K562 (cell line): ENCODE results near the gene JPT2. TPM values are rescaled to one million over a fixed set of nuclear protein-coding genes. Genes with fewer than 3 reads are reported as not detected.

ENCODE experiments used
- CCNT2 ChIP-seq: IDR thresholded peaks from 2 replicates; pipeline ENCODE4 v1.6.1; 2011; ENCODE audit warnings: borderline replicate concordance, low read depth, mild to moderate bottlenecking, moderate library complexity, mixed read lengths, low read length; ENCODE audit not compliant: insufficient read length; ENCODE audit errors: extremely low read depth
- DACH1 ChIP-seq: fragments of 450-650 bp; IDR thresholded peaks from 2 replicates; pipeline ENCODE4 v1.6.1; 2018; ENCODE audit not compliant: partially characterized antibody
- JUNB ChIP-seq: fragments of 450-650 bp; formaldehyde crosslinking; conservative IDR thresholded peaks from 2 replicates; pipeline ENCODE4 v1.4.0; 2020; ENCODE audit warnings: mild to moderate bottlenecking
- LEF1 ChIP-seq: fragments of 450-650 bp; IDR thresholded peaks from 2 replicates; pipeline ENCODE4 v1.6.1; 2016; ENCODE audit warnings: mild to moderate bottlenecking
- MTF1 ChIP-seq: fragments of 250-450 bp; sonication (Bioruptor Pico); IDR thresholded peaks from 2 replicates; pipeline ENCODE4 v1.9.0; 2021; ENCODE audit warnings: moderate library complexity, mild to moderate bottlenecking, inconsistent platforms, borderline replicate concordance
- PKNOX1 ChIP-seq: fragments of 450-650 bp; IDR thresholded peaks from 2 replicates; pipeline ENCODE4 v1.6.1; 2016
- SREBF1 ChIP-seq: fragments of 150-350 bp; IDR thresholded peaks from 2 replicates; pipeline ENCODE4 v1.6.1; 2014; ENCODE audit warnings: antibody characterized with exemption, low read depth, low read length, borderline replicate concordance
- TAF1 ChIP-seq: IDR thresholded peaks from 2 replicates; pipeline ENCODE4 v1.6.1; 2011; ENCODE audit warnings: mild to moderate bottlenecking, low read length, moderate library complexity; ENCODE audit not compliant: insufficient read depth, control insufficient read depth, severe bottlenecking; ENCODE audit errors: extremely low read depth
- TAF15 ChIP-seq: fragments of 200-400 bp; formaldehyde crosslinking; IDR thresholded peaks from 2 replicates; pipeline ENCODE4 v1.6.1; 2017; ENCODE audit warnings: mild to moderate bottlenecking, low read depth, low read length, moderate library complexity
- TAF7 ChIP-seq: fragments of 450-650 bp; IDR thresholded peaks from 2 replicates; pipeline ENCODE4 v1.6.1; 2016; ENCODE audit warnings: missing genetic modification characterization, missing compliant biosample characterization
- ZBTB11 ChIP-seq, 3 experiments: fragments of 200-800 bp in 1 of 3; fragments of 250-450 bp in 1 of 3; fragments of 450-650 bp in 1 of 3; sonication (Bioruptor Pico) in 1 of 3; sonication (Bioruptor generic) in 1 of 3; formaldehyde crosslinking in 1 of 3; IDR thresholded peaks; 2 replicates each; pipeline versions ENCODE4 v1.6.1 to v1.8.0; 2016 to 2022; ENCODE audit warnings: mild to moderate bottlenecking in 2 of 3, missing genetic modification characterization in 2 of 3, missing compliant biosample characterization in 1 of 3, moderate library complexity in 1 of 3
- ZNF609 ChIP-seq: sonication (generic); formaldehyde crosslinking; IDR thresholded peaks from 2 replicates; pipeline ENCODE4 v1.8.1; 2023; ENCODE audit warnings: missing genetic modification reagents, mild to moderate bottlenecking, borderline replicate concordance
- polyA plus RNA-seq, 8 experiments: library from polyadenylated mRNA; depleted of rRNA in 4 of 8; stranded (reverse) in 5 of 8; unstranded in 3 of 8; fragments of >200 nt; fragmentation: Nextera tagmentation in 2 of 8; fragmentation: Illumina TruSeq in 1 of 8; extraction: Ambion mirVana in 2 of 8; extraction: Trizol in 1 of 8; gene quantifications; 2 replicates each; pipeline versions ENCODE4 v1.2.1 to v1.2.3, GENCODE V29; 2011 to 2014; ENCODE audit warnings: inconsistent platforms in 1 of 8, missing spikeins in 1 of 8
- total RNA-seq, 7 experiments: library from RNA; depleted of rRNA in 6 of 7; stranded (reverse); fragments of >200 nt in 6 of 7; fragmentation: Illumina TruSeq in 2 of 7; extraction: Trizol in 2 of 7; gene quantifications; 2 replicates each; pipeline versions ENCODE4 v1.2.1 to v1.2.3, GENCODE V29; 2011 to 2021; ENCODE audit warnings: low replicate concordance in 1 of 7
- TF ChIP-seq, protein P1 (sequence below): fragments of 250-450 bp; sonication (Bioruptor Pico); IDR thresholded peaks from 2 replicates; pipeline ENCODE4 v1.8.0; 2021; ENCODE audit warnings: borderline replicate concordance, mild to moderate bottlenecking, moderate library complexity; ENCODE audit not compliant: poor library complexity, severe bottlenecking
- TF ChIP-seq, protein P2 (sequence below): sonication (generic); formaldehyde crosslinking; IDR thresholded peaks from 2 replicates; pipeline ENCODE4 v1.8.0; 2022; ENCODE audit warnings: missing genetic modification reagents, mild to moderate bottlenecking, moderate library complexity, borderline replicate concordance

The JPT2 gene
- total and polyA plus RNA-seq, 9 of the 15 experiments (the other 6 are each of a cell fraction or from before 2014, with no cell fraction given), result 25.5 to 133 (median 106) TPM

DNA sequence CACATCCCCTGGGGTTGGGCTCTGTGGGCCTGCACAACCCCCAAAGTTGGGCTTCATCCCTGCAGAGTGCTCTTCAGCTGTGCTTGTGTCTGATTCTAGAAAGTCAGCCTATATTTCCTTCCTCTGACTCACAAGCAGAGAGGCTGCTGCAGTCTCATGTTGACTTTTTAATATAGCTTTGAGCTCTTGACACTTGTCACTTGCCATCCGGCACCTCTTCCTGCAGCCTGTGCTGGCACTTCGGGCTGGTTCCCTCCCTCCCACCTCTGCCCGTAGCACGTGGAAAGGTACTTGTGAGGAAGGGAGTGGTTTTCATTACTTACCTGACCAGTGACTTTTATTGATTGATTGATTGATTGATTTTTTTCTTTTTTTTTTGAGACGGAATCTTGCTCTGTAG is 19.0 kb upstream of the JPT2 start (continued):
- TF ChIP-seq ZNF609 (CRISPR knock-in tag) (no peak), TAF7 (tag) (no peak), CCNT2 (no peak), SREBF1 (no peak), DACH1 (no peak), TAF15 (no peak), ZBTB11 (CRISPR knock-in tag; IDR thresholded peaks at IDR 0.05) (no peak), PKNOX1 (no peak), JUNB (CRISPR knock-in tag) (no peak), LEF1 (no peak), TAF1 (no peak), MTF1 (CRISPR knock-in tag) (no peak)
- TF ChIP-seq, protein P1, sequence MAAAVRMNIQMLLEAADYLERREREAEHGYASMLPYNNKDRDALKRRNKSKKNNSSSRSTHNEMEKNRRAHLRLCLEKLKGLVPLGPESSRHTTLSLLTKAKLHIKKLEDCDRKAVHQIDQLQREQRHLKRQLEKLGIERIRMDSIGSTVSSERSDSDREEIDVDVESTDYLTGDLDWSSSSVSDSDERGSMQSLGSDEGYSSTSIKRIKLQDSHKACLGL, result no peak
- TF ChIP-seq, protein P2, sequence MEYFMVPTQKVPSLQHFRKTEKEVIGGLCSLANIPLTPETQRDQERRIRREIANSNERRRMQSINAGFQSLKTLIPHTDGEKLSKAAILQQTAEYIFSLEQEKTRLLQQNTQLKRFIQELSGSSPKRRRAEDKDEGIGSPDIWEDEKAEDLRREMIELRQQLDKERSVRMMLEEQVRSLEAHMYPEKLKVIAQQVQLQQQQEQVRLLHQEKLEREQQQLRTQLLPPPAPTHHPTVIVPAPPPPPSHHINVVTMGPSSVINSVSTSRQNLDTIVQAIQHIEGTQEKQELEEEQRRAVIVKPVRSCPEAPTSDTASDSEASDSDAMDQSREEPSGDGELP, result no peak
